Pancreas (tissue), 10 donors: ENCODE results near the gene ANKRD44. TPM values are rescaled to one million over a fixed set of nuclear protein-coding genes. Genes with fewer than 3 reads are reported as not detected.

Experiments used
- ATAC-seq, 4 donors: fragments of 200-7000 bp; cut with Tn5 transposase; one replicate each; pipeline versions ENCODE4 v1.8.0 to v1.9.1; 2020; ENCODE audit warnings: mild to moderate bottlenecking in 4 of 4, moderate library complexity in 4 of 4
- DNase-seq, 6 donors: peaks; one replicate each; pipeline ENCODE4 v3.0.0-alpha.2; 2020
- FAIRE-seq: peaks from 2 replicates; lab custom pipeline; 2012; peaks lifted over from hg19 to GRCh38; lab: Jason Lieb, UNC
- H3K27ac ChIP-seq, 4 donors: fragments of 200-600 bp; sonication (generic); 1 replicate in 3 of 4; 2 replicates in 1 of 4; pipeline versions ENCODE4 v1.5.0 to v1.8.0; 2020
- H3K27me3 ChIP-seq, 4 donors: fragments of 200-600 bp; one replicate each; pipeline ENCODE4 v1.8.0; 2021
- H3K36me3 ChIP-seq, 3 donors: fragments of 200-600 bp; sonication (generic) in 1 of 3; one replicate each; pipeline versions ENCODE4 v1.5.0 to v1.8.0; 2020 to 2021
- H3K4me1 ChIP-seq, 3 donors: fragments of 200-600 bp; one replicate each; pipeline ENCODE4 v1.8.0; 2021
- H3K4me3 ChIP-seq, 4 donors: fragments of 200-600 bp; sonication (generic) in 2 of 4; one replicate each; pipeline versions ENCODE4 v1.5.0 to v1.8.0; 2020 to 2021
- H3K9me3 ChIP-seq, 4 donors: fragments of 200-600 bp; one replicate each; pipeline ENCODE4 v1.8.0; 2021
- CTCF ChIP-seq, 4 donors: fragments of 200-600 bp; sonication (generic) in 3 of 4; IDR thresholded peaks; one replicate each; pipeline versions ENCODE4 v1.5.0 to v1.8.0; 2021; ENCODE audit warnings: antibody characterized with exemption in 4 of 4
- WGBS, 2 donors: extraction: QIAGEN DNeasy Blood & Tissue Kit; methylation state at CpG; one replicate each; pipeline ENCODE4 v1.1.7; 2013; 5-methylcytosine and 5-hydroxymethylcytosine counted together
- intact Hi-C, 3 donors: fragments of 100-400 bp; cut with DNase I; formaldehyde crosslinking; loops; one replicate each; pipeline versions ENCODE4 v1.11.1 to v1.14.2; 2022
- polyA plus RNA-seq, 2 donors: library from polyadenylated mRNA; stranded (reverse); fragments of 200-250 nt; gene quantifications; one replicate each; pipeline ENCODE4 v1.2.3, GENCODE V29; 2013
- total RNA-seq, 6 donors: library from RNA; stranded (reverse); fragmentation: NEBNext Ultra II Directional in 4 of 6; extraction: Animal tissue kit (Norgen Biotek cat#: 25700) in 4 of 6; gene quantifications; one replicate each; pipeline versions ENCODE4 v1.2.1 to v1.2.4, GENCODE V29; 2021 to 2023
- donor health status: healthy with polysubstance abuse.
- donor health status: DM: no; HTN: no; CAD: no; lungs with moderate emphysema.
- donor health status: DM: no; HTN: no; CAD: no.
- donor health status: control.
- donor health status: control.
- donor health status: Bipolar disorder and iron deficiency.
- donor health status: DM: yes; HTN: yes; CAD: no.
- donor health status: DM: no; HTN: no; CAD: no.
- donor health status: DM: no; HTN: no; CAD: no.
- donor health status: DM: yes; HTN: yes; CAD: no.

ANKRD44 gene
- total and polyA plus RNA-seq, 8 donors = 1.9 to 12.5 (median 7.7) TPM

DNA sequence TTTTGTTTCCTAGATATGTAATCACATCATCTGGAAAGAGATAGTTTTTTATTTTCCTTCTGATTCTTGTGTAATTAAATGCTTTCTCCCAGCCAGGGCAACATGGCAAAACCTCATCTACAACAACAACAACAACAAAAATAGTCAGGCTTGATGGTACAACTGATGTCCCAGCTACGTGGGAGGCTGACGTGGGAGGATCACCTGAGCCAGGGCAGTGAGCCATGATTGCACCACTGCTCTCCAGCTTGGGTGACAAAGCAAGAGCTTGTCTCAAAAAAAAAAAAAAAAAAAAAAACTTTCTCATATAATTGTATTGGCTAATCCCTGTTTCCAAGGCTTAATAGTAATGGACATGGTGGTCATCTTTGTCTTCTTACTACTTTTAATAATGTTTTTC lies 357.6 kb downstream of the ANKRD44 start:
- no peak for TF ChIP-seq CTCF (IDR thresholded peaks at IDR 0.05)
- DNase-seq = no peak
- Histone ChIP-seq H3K36me3 (no peaks in the 10 kb centered on the region), H3K4me3 (no peak overlapping the region), H3K9me3 (no peaks in the 10 kb centered on the region), H3K27ac (no peak overlapping the region), H3K4me1 (no peaks in the 10 kb centered on the region), H3K27me3 (no peaks in the 10 kb centered on the region)
- no peak for FAIRE-seq
- WGBS, 2 donors = 79 to 91% methylated on average over 2 of the region's 2 CpGs
- ATAC-seq = no peak
- intact Hi-C loops = no loop called here

GRCh38 chr2:196951973-196952372 lies 358.6 kb downstream of the ANKRD44 start:
- no peaks in the 10 kb centered on the region for H3K9me3 ChIP-seq
- H3K36me3 ChIP-seq = no peaks in the 10 kb centered on the region
- FAIRE-seq (no peak), ATAC-seq (no peak), DNase-seq (no peak)
- no peaks in the 10 kb centered on the region for H3K27me3 ChIP-seq
- no peak overlapping the region for H3K4me3 ChIP-seq
- H3K27ac ChIP-seq = no peak overlapping the region
- no peaks in the 10 kb centered on the region for H3K4me1 ChIP-seq
- no peak for TF ChIP-seq CTCF (IDR thresholded peaks at IDR 0.05)
- intact Hi-C loops = no loop called here
- WGBS, 2 donors = 70 to 81% methylated on average over 2 of the region's 2 CpGs

DNA sequence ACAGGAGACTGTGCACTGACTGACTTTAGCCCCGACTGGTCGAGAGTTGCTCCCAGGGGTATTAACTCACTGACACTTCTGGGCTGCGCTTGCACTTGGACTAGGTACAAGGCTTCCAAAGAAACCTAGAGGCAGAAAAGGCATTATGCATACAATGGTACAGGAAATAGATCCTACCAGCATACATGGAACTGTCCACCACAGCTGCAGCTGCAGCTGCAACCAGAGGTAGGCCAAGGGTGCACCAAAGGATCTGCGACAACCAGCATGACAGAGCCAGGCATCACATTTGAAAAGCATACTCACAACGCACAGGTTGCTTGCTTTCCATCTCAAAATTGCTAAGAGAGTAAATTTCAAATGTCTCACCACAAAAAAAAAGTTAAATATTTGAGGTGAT lies 361.5 kb downstream of the ANKRD44 start:
- FAIRE-seq (no peak), DNase-seq (no peak), ATAC-seq (no peak)
- intact Hi-C loops = no loop called here
- WGBS, 2 donors = 68 to 78% methylated on average over 5 of the region's 5 CpGs
- Histone ChIP-seq H3K27ac (no peak overlapping the region), H3K9me3 (no peaks in the 10 kb centered on the region), H3K4me1 (no peaks in the 10 kb centered on the region), H3K4me3 (no peak overlapping the region), H3K36me3 (no peaks in the 10 kb centered on the region), H3K27me3 (no peaks in the 10 kb centered on the region)
- no peak for TF ChIP-seq CTCF (IDR thresholded peaks at IDR 0.05)

- no peak for DNase-seq
- Histone ChIP-seq H3K27ac (no peak overlapping the region), H3K27me3 (no peaks in the 10 kb centered on the region), H3K4me3 (no peak overlapping the region), H3K9me3 (no peaks in the 10 kb centered on the region), H3K36me3 (no peaks in the 10 kb centered on the region), H3K4me1 (peaks cover 2 to 4% (median 3%) of the 10 kb centered on the region in 3 donors)
- no peak for TF ChIP-seq CTCF (IDR thresholded peaks at IDR 0.05)
- FAIRE-seq = no peak
- ATAC-seq = no peak
- intact Hi-C loops = no loop called here
- WGBS, 2 donors = 78 to 80% methylated on average over 4 of the region's 4 CpGs
Observed at GRCh38 chr2:196944570-196944969, 366.0 kb downstream of the ANKRD44 start.

- Histone ChIP-seq H3K9me3 (no peaks in the 10 kb centered on the region), H3K36me3 (no peaks in the 10 kb centered on the region), H3K4me3 (no peak overlapping the region), H3K27me3 (no peaks in the 10 kb centered on the region), H3K27ac (no peak overlapping the region), H3K4me1 (peaks cover 4 to 10% (median 6%) of the 10 kb centered on the region in 3 donors)
- DNase-seq (no peak), FAIRE-seq (no peak), ATAC-seq (no peak)
- no peak for TF ChIP-seq CTCF (IDR thresholded peaks at IDR 0.05)
- intact Hi-C loops = no loop called here
- 84 to 87% methylated on average over 4 of the region's 4 CpGs for WGBS, 2 donors
Observed at GRCh38 chr2:196941398-196942078, 369.0 kb downstream of the ANKRD44 start.
